Measurements from ENCODE around the gene CCNI2.
A peak's percentile ranks its signal among the peaks of the same experiment; 100 is the strongest.
"Not testable (repeated sequence)": the region's sequence is repeated elsewhere in the genome, so short reads cannot be mapped to it uniquely, and the experiment has no call there.

Gene CCNI2

GRCh38 chr5:132799392-132799791 lies 52.2 kb downstream of the CCNI2 start:
- H3K4me3 ChIP-seq (ENCODE audit: control insufficient read depth, low read depth, low read length) = no peak overlapping the region
- no peak for DNase-seq (ENCODE audit: low read depth)

GRCh38 chr5:132800545-132800944 lies 53.3 kb downstream of the CCNI2 start:
- TF ChIP-seq, protein P1, sequence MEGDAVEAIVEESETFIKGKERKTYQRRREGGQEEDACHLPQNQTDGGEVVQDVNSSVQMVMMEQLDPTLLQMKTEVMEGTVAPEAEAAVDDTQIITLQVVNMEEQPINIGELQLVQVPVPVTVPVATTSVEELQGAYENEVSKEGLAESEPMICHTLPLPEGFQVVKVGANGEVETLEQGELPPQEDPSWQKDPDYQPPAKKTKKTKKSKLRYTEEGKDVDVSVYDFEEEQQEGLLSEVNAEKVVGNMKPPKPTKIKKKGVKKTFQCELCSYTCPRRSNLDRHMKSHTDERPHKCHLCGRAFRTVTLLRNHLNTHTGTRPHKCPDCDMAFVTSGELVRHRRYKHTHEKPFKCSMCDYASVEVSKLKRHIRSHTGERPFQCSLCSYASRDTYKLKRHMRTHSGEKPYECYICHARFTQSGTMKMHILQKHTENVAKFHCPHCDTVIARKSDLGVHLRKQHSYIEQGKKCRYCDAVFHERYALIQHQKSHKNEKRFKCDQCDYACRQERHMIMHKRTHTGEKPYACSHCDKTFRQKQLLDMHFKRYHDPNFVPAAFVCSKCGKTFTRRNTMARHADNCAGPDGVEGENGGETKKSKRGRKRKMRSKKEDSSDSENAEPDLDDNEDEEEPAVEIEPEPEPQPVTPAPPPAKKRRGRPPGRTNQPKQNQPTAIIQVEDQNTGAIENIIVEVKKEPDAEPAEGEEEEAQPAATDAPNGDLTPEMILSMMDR (IDR thresholded peaks at IDR 0.05; ENCODE audit: control insufficient read depth, insufficient read depth, low read depth, low read length, missing control alignments) = no peak
- no peak overlapping the region for H3K4me3 ChIP-seq (ENCODE audit: control insufficient read depth, low read depth, low read length)
- no peak for DNase-seq (ENCODE audit: low read depth)

More at GRCh38 chr5:132799392-132799791, 52.2 kb downstream of the CCNI2 start:
- TF ChIP-seq, protein P1 (IDR thresholded peaks at IDR 0.05; ENCODE audit: control insufficient read depth, insufficient read depth, low read depth, low read length, missing control alignments) = no peak

- DNase-seq (ENCODE audit: low read depth) = no peak
- H3K4me3 ChIP-seq (ENCODE audit: control insufficient read depth, low read depth, low read length) = no peak overlapping the region
- TF ChIP-seq, protein P1 (IDR thresholded peaks at IDR 0.05; ENCODE audit: control insufficient read depth, insufficient read depth, low read depth, low read length, missing control alignments) = peak; percentile 30
Measured at GRCh38 chr5:132802044-132802684, 54.9 kb downstream of the CCNI2 start.

GRCh38 chr5:132802685-132803066 lies 55.5 kb downstream of the CCNI2 start:
- H3K4me3 ChIP-seq (ENCODE audit: control insufficient read depth, low read depth, low read length); DNase-seq (ENCODE audit: low read depth): not testable (repeated sequence)
